K562 (cell line): Measurements from ENCODE around the gene ZBTB20. TPM values are rescaled to one million over a fixed set of nuclear protein-coding genes. Genes with fewer than 3 reads are reported as not detected.

Source experiments
- ATAC-seq: fragments of 200-7000 bp; cut with Tn5 transposase; 3 replicates; pipeline ENCODE4 v1.9.1; 2020; ENCODE audit warnings: moderate library complexity
- BruUV-seq: library from RNA; stranded (reverse); fragments of 400-500 nt; replicated peaks from 2 replicates; lab custom pipeline; 2021; lab: Mats Ljungman, UMichigan
- CTCF ChIA-PET: fragments of 300-600 bp; formaldehyde crosslinking; extraction: SDS; loops from one replicate; lab custom pipeline; 2021; ENCODE audit warnings: low intra/inter-chr PET ratio; lab: Yijun Ruan, JAX
- POLR2A ChIA-PET: fragments of 300-600, 350-650 bp; sonication (Branson Sonifier 250); formaldehyde crosslinking; extraction: SDS; loops from one replicate; lab custom pipeline; 2021; ENCODE audit warnings: antibody characterized with exemption, inconsistent platforms; lab: Yijun Ruan, JAX
- DNase-seq, 4 experiments: peaks; one replicate each; pipeline versions ENCODE4 v3.0.0 to v3.0.0-alpha.2; 2011 to 2018; ENCODE audit warnings: low spot score in 3 of 4, mixed read lengths in 3 of 4; ENCODE audit errors: extremely low read depth in 1 of 4
- FAIRE-seq: peaks from 2 replicates; lab custom pipeline; 2011; peaks lifted over from hg19 to GRCh38; lab: Jason Lieb, UNC
- H2AFZ ChIP-seq: 2 replicates; pipeline ENCODE4 v1.6.0; 2011; ENCODE audit warnings: low read depth, low read length, control low read depth, inconsistent platforms
- H3K27ac ChIP-seq: fragments of 200-600 bp; 3 replicates; pipeline ENCODE4 v1.8.0; 2011; ENCODE audit warnings: low read depth, mild to moderate bottlenecking, control low read depth, inconsistent platforms, low read length, moderate library complexity, mixed read lengths; ENCODE audit errors: extremely low read depth
- H3K27me3 ChIP-seq, 2 experiments: fragments of 300-600 bp in 1 of 2; 2 replicates in 1 of 2; 3 replicates in 1 of 2; pipeline versions ENCODE4 v1.6.0 to v1.8.0; 2011; ENCODE audit warnings: inconsistent platforms in 2 of 2, low read length in 2 of 2, mild to moderate bottlenecking in 1 of 2, mixed read lengths in 1 of 2, moderate library complexity in 1 of 2; ENCODE audit not compliant: control insufficient read depth in 2 of 2, insufficient read depth in 2 of 2
- H3K36me3 ChIP-seq: fragments of 300-600 bp; 3 replicates; pipeline ENCODE4 v1.8.0; 2011; ENCODE audit warnings: mild to moderate bottlenecking, low read length, inconsistent platforms; ENCODE audit not compliant: control insufficient read depth, insufficient read depth
- H3K4me1 ChIP-seq, 2 experiments: fragments of 200-600 bp in 1 of 2; replicated peaks in 1 of 2; 2 replicates in 1 of 2; 3 replicates in 1 of 2; pipeline versions ENCODE4 v1.5.1 to v1.8.0; 2011; ENCODE audit warnings: inconsistent platforms in 2 of 2, low read length in 2 of 2, mild to moderate bottlenecking in 1 of 2, mixed read lengths in 1 of 2, moderate library complexity in 1 of 2; ENCODE audit not compliant: control insufficient read depth in 2 of 2, insufficient read depth in 2 of 2
- H3K4me2 ChIP-seq: 2 replicates; pipeline ENCODE4 v1.6.1; 2011; ENCODE audit warnings: low read length, control low read depth, inconsistent platforms, mixed read lengths; ENCODE audit not compliant: insufficient read depth
- H3K4me3 ChIP-seq: fragments of 200-600 bp; sonication (generic), shearing (Covaris generic); 2 replicates; pipeline ENCODE4 v1.5.1; 2016; ENCODE audit warnings: control low read depth, inconsistent platforms
- H3K79me2 ChIP-seq: fragments of 200-600 bp; 3 replicates; pipeline ENCODE4 v1.8.0; 2011; ENCODE audit warnings: low read length, inconsistent platforms; ENCODE audit not compliant: control insufficient read depth, insufficient read depth
- H3K9ac ChIP-seq, 2 experiments: 2 replicates each; pipeline versions ENCODE4 v1.6.0 to v1.6.1; 2011; ENCODE audit warnings: low read depth in 2 of 2, low read length in 2 of 2, control low read depth in 1 of 2, inconsistent platforms in 1 of 2, mild to moderate bottlenecking in 1 of 2, mixed read lengths in 1 of 2; ENCODE audit not compliant: insufficient read depth in 1 of 2
- H3K9me1 ChIP-seq: one replicate; pipeline ENCODE4 v1.6.0; 2011; ENCODE audit warnings: inconsistent platforms, mild to moderate bottlenecking, low read length, moderate library complexity; ENCODE audit not compliant: control insufficient read depth, insufficient read depth
- H3K9me3 ChIP-seq: replicated peaks from 2 replicates; pipeline ENCODE4 v1.5.1; 2011; ENCODE audit warnings: low read depth, low read length, inconsistent platforms; ENCODE audit not compliant: control insufficient read depth, insufficient read depth
- H4K20me1 ChIP-seq: replicated peaks from 2 replicates; pipeline ENCODE4 v1.6.1; 2011; ENCODE audit warnings: low read length, inconsistent platforms, mixed read lengths; ENCODE audit not compliant: control insufficient read depth, insufficient read depth
- IRF2 ChIP-seq: sonication (generic); formaldehyde crosslinking; IDR thresholded peaks from 2 replicates; pipeline ENCODE4 v1.8.1; 2022; ENCODE audit warnings: mild to moderate bottlenecking, missing genetic modification reagents
- MBD2 ChIP-seq: sonication (generic); IDR thresholded peaks from 2 replicates; pipeline ENCODE4 v1.6.1; 2016; ENCODE audit warnings: low read depth, borderline replicate concordance
- RFX7 ChIP-seq: fragments of 250-450 bp; sonication (Bioruptor Pico); IDR thresholded peaks from 2 replicates; pipeline ENCODE4 v1.5.1; 2021; ENCODE audit warnings: mild to moderate bottlenecking
- STAG1 ChIP-seq: sonication (generic); formaldehyde crosslinking; IDR thresholded peaks from 2 replicates; pipeline ENCODE4 v1.5.0; 2020; ENCODE audit warnings: missing genetic modification reagents, borderline replicate concordance
- TCFL5 ChIP-seq: fragments of 250-450 bp; sonication (Bioruptor Pico); conservative IDR thresholded peaks from 2 replicates; pipeline ENCODE4 v1.6.1; 2021; ENCODE audit warnings: mild to moderate bottlenecking, moderate library complexity, matching md5 sums
- ZNF507 ChIP-seq: conservative IDR thresholded peaks from 2 replicates; pipeline ENCODE4 v1.6.1; 2017; ENCODE audit warnings: missing genetic modification characterization, missing compliant biosample characterization
- ZNF696 ChIP-seq: fragments of 250-450 bp; sonication (Bioruptor Pico); conservative IDR thresholded peaks from 2 replicates; pipeline ENCODE4 v1.4.0; 2020; ENCODE audit warnings: mild to moderate bottlenecking, moderate library complexity
- ZNF717 ChIP-seq: fragments of 250-450 bp; sonication (Bioruptor Pico); IDR thresholded peaks from 2 replicates; pipeline ENCODE4 v1.5.0; 2021
- WGBS: fragments of 100-300 bp; shearing (Covaris generic); methylation state at CpG from one replicate; pipeline ENCODE4 v1.1.6; 2016; ENCODE audit warnings: low coverage, mixed read lengths; ENCODE audit not compliant: insufficient coverage; ENCODE audit errors: missing lambda C conversion rate; 5-methylcytosine and 5-hydroxymethylcytosine counted together
- in situ Hi-C: fragments of 300-500 bp; cut with MboI; formaldehyde crosslinking; loops from 4 replicates; pipeline ENCODE4 v1.15.0; 2018; ENCODE audit warnings: inconsistent platforms, mixed read lengths
- intact Hi-C: fragments of 100-400 bp; cut with micrococcal nuclease; formaldehyde crosslinking; loops from 2 replicates; pipeline ENCODE4 v1.14.2; 2022
- polyA plus RNA-seq, 8 experiments: library from polyadenylated mRNA; depleted of rRNA in 4 of 8; stranded (reverse) in 5 of 8; unstranded in 3 of 8; fragments of >200 nt; fragmentation: Nextera tagmentation in 2 of 8; fragmentation: Illumina TruSeq in 1 of 8; extraction: Ambion mirVana in 2 of 8; extraction: Trizol in 1 of 8; gene quantifications; 2 replicates each; pipeline versions ENCODE4 v1.2.1 to v1.2.3, GENCODE V29; 2011 to 2014; ENCODE audit warnings: inconsistent platforms in 1 of 8, missing spikeins in 1 of 8
- total RNA-seq, 7 experiments: library from RNA; depleted of rRNA in 6 of 7; stranded (reverse); fragments of >200 nt in 6 of 7; fragmentation: Illumina TruSeq in 2 of 7; extraction: Trizol in 2 of 7; gene quantifications; 2 replicates each; pipeline versions ENCODE4 v1.2.1 to v1.2.3, GENCODE V29; 2011 to 2021; ENCODE audit warnings: low replicate concordance in 1 of 7
- TF ChIP-seq, protein P1 (sequence below): sonication (generic); formaldehyde crosslinking; IDR thresholded peaks from 2 replicates; pipeline ENCODE4 v1.8.0; 2022; ENCODE audit warnings: mild to moderate bottlenecking, missing genetic modification reagents, borderline replicate concordance
- TF ChIP-seq, protein P2 (sequence below): fragments of 250-450 bp; sonication (Bioruptor Pico); IDR thresholded peaks from 2 replicates; pipeline ENCODE4 v1.5.1; 2021; ENCODE audit warnings: mild to moderate bottlenecking
- TF ChIP-seq, protein P3 (sequence below): sonication (generic); formaldehyde crosslinking; IDR thresholded peaks from 2 replicates; pipeline ENCODE4 v1.4.0; 2020; ENCODE audit warnings: mild to moderate bottlenecking, missing genetic modification reagents
- TF ChIP-seq, protein P4 (sequence below): fragments of 250-450 bp; sonication (Bioruptor Pico); IDR thresholded peaks from 2 replicates; pipeline ENCODE4 v1.4.0; 2020; ENCODE audit warnings: mild to moderate bottlenecking, moderate library complexity

Gene ZBTB20
- total and polyA plus RNA-seq, 9 of the 15 experiments (the other 6 are each of a cell fraction or from before 2014, with no cell fraction given), result 0.17 to 1.7 (median 0.45) TPM

DNA sequence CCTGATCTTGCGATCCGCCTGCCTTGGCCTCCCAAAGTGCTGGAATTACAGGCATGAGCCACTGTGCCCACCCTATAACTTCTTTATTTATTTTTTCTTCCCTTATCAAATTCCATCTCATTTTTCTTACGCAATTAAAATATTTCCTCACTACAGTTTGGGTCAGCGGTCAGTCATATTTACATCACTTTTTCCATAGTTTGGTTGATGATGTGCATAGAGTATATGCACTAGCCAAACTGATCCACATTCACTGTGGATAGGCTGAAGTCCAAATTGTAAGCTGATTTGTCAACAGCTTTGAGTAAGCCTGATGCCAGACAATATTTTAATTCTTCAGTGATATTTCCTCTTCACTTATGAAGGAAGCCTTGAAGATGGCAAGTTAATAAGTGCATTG lies 596.9 kb downstream of the ZBTB20 start:
- Histone ChIP-seq H2AFZ (no peak overlapping the region), H3K4me2 (no peak overlapping the region), H3K4me3 (no peak overlapping the region), H3K79me2 (no peaks in the 10 kb centered on the region), H3K9me1 (no peaks in the 10 kb centered on the region), H3K36me3 (no peaks in the 10 kb centered on the region), H3K27ac (no peak overlapping the region), H3K9ac (no peak overlapping the region), H3K9me3 (no peaks in the 10 kb centered on the region), H4K20me1 (no peaks in the 10 kb centered on the region), H3K27me3 (no peaks in the 10 kb centered on the region), H3K4me1 (no peaks in the 10 kb centered on the region)
- FAIRE-seq (no peak), ATAC-seq (no peak), DNase-seq (no peak)
- in situ Hi-C loops, result no loop called here
- no TSS peak for BruUV-seq
- POLR2A ChIA-PET, result no interaction called here
- intact Hi-C loops, result no loop called here
- CTCF ChIA-PET, result no interaction called here
- no peak for TF ChIP-seq IRF2 (CRISPR knock-in tag)
- TF ChIP-seq, protein P1, sequence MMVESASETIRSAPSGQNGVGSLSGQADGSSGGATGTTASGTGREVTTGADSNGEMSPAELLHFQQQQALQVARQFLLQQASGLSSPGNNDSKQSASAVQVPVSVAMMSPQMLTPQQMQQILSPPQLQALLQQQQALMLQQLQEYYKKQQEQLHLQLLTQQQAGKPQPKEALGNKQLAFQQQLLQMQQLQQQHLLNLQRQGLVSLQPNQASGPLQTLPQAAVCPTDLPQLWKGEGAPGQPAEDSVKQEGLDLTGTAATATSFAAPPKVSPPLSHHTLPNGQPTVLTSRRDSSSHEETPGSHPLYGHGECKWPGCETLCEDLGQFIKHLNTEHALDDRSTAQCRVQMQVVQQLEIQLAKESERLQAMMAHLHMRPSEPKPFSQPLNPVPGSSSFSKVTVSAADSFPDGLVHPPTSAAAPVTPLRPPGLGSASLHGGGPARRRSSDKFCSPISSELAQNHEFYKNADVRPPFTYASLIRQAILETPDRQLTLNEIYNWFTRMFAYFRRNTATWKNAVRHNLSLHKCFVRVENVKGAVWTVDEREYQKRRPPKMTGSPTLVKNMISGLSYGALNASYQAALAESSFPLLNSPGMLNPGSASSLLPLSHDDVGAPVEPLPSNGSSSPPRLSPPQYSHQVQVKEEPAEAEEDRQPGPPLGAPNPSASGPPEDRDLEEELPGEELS (CRISPR knock-in tag), result no peak
- TF ChIP-seq ZNF717 (CRISPR knock-in tag), result no peak
- TF ChIP-seq RFX7 (CRISPR knock-in tag), result no peak
- no peak for TF ChIP-seq STAG1 (CRISPR knock-in tag)
- no peak for TF ChIP-seq MBD2
- TF ChIP-seq TCFL5 (CRISPR knock-in tag), result no peak
- no peak for TF ChIP-seq ZNF696 (CRISPR knock-in tag)
- TF ChIP-seq, protein P2, sequence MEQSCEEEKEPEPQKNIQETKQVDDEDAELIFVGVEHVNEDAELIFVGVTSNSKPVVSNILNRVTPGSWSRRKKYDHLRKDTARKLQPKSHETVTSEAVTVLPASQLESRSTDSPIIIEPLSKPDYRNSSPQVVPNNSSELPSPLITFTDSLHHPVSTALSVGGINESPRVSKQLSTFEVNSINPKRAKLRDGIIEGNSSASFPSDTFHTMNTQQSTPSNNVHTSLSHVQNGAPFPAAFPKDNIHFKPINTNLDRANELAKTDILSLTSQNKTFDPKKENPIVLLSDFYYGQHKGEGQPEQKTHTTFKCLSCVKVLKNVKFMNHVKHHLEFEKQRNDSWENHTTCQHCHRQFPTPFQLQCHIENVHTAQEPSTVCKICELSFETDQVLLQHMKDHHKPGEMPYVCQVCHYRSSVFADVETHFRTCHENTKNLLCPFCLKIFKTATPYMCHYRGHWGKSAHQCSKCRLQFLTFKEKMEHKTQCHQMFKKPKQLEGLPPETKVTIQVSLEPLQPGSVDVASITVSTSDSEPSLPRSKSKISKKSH, result no peak
- no peak for TF ChIP-seq ZNF507 (tag)
- TF ChIP-seq, protein P3, sequence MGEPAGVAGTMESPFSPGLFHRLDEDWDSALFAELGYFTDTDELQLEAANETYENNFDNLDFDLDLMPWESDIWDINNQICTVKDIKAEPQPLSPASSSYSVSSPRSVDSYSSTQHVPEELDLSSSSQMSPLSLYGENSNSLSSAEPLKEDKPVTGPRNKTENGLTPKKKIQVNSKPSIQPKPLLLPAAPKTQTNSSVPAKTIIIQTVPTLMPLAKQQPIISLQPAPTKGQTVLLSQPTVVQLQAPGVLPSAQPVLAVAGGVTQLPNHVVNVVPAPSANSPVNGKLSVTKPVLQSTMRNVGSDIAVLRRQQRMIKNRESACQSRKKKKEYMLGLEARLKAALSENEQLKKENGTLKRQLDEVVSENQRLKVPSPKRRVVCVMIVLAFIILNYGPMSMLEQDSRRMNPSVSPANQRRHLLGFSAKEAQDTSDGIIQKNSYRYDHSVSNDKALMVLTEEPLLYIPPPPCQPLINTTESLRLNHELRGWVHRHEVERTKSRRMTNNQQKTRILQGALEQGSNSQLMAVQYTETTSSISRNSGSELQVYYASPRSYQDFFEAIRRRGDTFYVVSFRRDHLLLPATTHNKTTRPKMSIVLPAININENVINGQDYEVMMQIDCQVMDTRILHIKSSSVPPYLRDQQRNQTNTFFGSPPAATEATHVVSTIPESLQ (CRISPR knock-in tag), result no peak
- TF ChIP-seq, protein P4, sequence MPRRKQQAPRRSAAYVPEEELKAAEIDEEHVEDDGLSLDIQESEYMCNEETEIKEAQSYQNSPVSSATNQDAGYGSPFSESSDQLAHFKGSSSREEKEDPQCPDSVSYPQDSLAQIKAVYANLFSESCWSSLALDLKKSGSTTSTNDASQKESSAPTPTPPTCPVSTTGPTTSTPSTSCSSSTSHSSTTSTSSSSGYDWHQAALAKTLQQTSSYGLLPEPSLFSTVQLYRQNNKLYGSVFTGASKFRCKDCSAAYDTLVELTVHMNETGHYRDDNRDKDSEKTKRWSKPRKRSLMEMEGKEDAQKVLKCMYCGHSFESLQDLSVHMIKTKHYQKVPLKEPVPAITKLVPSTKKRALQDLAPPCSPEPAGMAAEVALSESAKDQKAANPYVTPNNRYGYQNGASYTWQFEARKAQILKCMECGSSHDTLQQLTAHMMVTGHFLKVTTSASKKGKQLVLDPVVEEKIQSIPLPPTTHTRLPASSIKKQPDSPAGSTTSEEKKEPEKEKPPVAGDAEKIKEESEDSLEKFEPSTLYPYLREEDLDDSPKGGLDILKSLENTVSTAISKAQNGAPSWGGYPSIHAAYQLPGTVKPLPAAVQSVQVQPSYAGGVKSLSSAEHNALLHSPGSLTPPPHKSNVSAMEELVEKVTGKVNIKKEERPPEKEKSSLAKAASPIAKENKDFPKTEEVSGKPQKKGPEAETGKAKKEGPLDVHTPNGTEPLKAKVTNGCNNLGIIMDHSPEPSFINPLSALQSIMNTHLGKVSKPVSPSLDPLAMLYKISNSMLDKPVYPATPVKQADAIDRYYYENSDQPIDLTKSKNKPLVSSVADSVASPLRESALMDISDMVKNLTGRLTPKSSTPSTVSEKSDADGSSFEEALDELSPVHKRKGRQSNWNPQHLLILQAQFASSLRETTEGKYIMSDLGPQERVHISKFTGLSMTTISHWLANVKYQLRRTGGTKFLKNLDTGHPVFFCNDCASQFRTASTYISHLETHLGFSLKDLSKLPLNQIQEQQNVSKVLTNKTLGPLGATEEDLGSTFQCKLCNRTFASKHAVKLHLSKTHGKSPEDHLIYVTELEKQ, result no peak
- 8% methylated on average over 4 of the region's 4 CpGs for WGBS
